Measurements from ENCODE around the gene HSBP1. TPM values are rescaled to one million over a fixed set of nuclear protein-coding genes. Genes with fewer than 3 reads are reported as not detected.

Gene HSBP1
- total RNA-seq, 1 donor from 2014 or later: 87.6 TPM

DNA sequence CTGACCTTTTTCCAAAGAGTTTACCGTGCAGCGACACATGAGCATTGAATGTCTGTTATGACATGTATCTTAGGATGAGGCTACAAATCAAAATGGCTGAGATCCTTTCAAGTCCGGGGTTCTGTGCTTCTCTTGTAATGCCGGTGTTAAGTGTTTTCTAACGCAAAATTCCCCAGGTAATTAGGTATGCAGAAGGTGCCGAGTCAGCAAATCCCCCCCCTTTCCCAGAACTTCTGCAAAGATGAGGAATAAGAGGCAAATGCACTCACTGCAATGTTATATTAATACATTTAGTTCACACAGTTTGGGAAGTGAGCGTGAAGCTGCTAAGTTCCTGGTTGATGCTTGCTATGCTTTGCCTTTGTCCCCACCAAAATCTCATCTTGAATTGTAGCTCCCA lies 54.9 kb downstream of the HSBP1 start:
- H3K27ac ChIP-seq: no peak overlapping the region
- no peaks in the 10 kb centered on the region for H3K36me3 ChIP-seq
- no peak for DNase-seq (ENCODE audit: low spot score)
- H3K4me3 Mint-ChIP-seq: no peak overlapping the region
- no peaks in the 10 kb centered on the region for H3K36me3 Mint-ChIP-seq
- H3K4me2 ChIP-seq: no peak overlapping the region
- no peaks in the 10 kb centered on the region for H3K79me2 ChIP-seq (ENCODE audit: low read depth)
- no peaks in the 10 kb centered on the region for H3K4me1 Mint-ChIP-seq
- no peak overlapping the region for H3K27ac Mint-ChIP-seq
- TF ChIP-seq, protein P1, sequence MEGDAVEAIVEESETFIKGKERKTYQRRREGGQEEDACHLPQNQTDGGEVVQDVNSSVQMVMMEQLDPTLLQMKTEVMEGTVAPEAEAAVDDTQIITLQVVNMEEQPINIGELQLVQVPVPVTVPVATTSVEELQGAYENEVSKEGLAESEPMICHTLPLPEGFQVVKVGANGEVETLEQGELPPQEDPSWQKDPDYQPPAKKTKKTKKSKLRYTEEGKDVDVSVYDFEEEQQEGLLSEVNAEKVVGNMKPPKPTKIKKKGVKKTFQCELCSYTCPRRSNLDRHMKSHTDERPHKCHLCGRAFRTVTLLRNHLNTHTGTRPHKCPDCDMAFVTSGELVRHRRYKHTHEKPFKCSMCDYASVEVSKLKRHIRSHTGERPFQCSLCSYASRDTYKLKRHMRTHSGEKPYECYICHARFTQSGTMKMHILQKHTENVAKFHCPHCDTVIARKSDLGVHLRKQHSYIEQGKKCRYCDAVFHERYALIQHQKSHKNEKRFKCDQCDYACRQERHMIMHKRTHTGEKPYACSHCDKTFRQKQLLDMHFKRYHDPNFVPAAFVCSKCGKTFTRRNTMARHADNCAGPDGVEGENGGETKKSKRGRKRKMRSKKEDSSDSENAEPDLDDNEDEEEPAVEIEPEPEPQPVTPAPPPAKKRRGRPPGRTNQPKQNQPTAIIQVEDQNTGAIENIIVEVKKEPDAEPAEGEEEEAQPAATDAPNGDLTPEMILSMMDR (IDR thresholded peaks at IDR 0.05): no peak
- TF ChIP-seq EZH2phosphoT487 (IDR thresholded peaks at IDR 0.05) (no peak), EZH2 (IDR thresholded peaks at IDR 0.05) (no peak)
- H3K4me3 ChIP-seq: no peak overlapping the region
- H3K9me3 ChIP-seq (ENCODE audit: low read depth): no peaks in the 10 kb centered on the region
- no peak overlapping the region for H3K9ac ChIP-seq
- H3K9me3 Mint-ChIP-seq: no peaks in the 10 kb centered on the region
- H3K27me3 ChIP-seq: no peaks in the 10 kb centered on the region
- H4K20me1 ChIP-seq (ENCODE audit: low read depth): no peaks in the 10 kb centered on the region
- H3F3A ChIP-seq (ENCODE audit: low read depth): no peaks in the 10 kb centered on the region
- H3K4me1 ChIP-seq: no peaks in the 10 kb centered on the region
- H3K27me3 Mint-ChIP-seq (ENCODE audit: insufficient read depth, low read depth): peaks cover 9% of the 10 kb centered on the region
- H2AFZ ChIP-seq (replicated peaks): no peak overlapping the region

DNA sequence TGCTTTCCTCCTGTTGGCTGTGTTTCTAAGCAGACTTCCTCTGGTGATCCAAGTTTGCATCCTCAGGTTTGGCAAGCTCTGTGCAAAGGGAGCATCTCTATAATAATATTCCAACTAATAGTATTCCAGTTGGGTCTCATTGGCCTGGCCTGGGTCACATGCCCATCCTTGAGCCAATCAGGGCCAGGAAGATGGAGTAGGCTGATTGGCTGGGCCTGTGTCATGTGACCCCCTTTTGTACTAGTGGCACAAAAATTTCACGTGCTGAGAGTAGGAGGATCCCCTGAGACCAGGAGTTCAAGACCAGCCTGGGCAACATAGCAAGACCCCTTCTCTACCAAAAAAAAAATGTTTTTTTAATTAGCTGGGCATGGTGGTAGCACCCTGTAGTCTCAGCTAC lies 55.9 kb downstream of the HSBP1 start:
- Histone ChIP-seq H3K79me2 (ENCODE audit: low read depth) (no peaks in the 10 kb centered on the region), H3K27me3 (no peaks in the 10 kb centered on the region), H3F3A (ENCODE audit: low read depth) (no peaks in the 10 kb centered on the region), H3K9ac (no peak overlapping the region), H3K9me3 (ENCODE audit: low read depth) (no peaks in the 10 kb centered on the region), H3K27ac (no peak overlapping the region), H3K4me3 (no peak overlapping the region), H4K20me1 (ENCODE audit: low read depth) (no peaks in the 10 kb centered on the region), H2AFZ (replicated peaks) (no peak overlapping the region), H3K36me3 (no peaks in the 10 kb centered on the region), H3K4me1 (no peaks in the 10 kb centered on the region), H3K4me2 (no peak overlapping the region)
- TF ChIP-seq EZH2 (IDR thresholded peaks at IDR 0.05) (no peak), EZH2phosphoT487 (IDR thresholded peaks at IDR 0.05) (no peak)
- TF ChIP-seq, protein P1 (IDR thresholded peaks at IDR 0.05): no peak
- Mint-ChIP-seq H3K4me1 (no peaks in the 10 kb centered on the region), H3K27ac (no peak overlapping the region), H3K4me3 (no peak overlapping the region), H3K9me3 (no peaks in the 10 kb centered on the region), H3K27me3 (ENCODE audit: insufficient read depth, low read depth) (peaks cover 7% of the 10 kb centered on the region), H3K36me3 (no peaks in the 10 kb centered on the region)
- no peak for DNase-seq (ENCODE audit: low spot score)

Other genes starting within 250 kb of the HSBP1 start
- 2.5 and 3.3 TPM in 2 replicates for gene MLYCD, start 91.1 kb downstream of the HSBP1 start, total RNA-seq (ENCODE audit: low replicate concordance)
- 0.77 TPM in 1 of 2 replicates, not detected in the other for gene OSGIN1, start 145.3 kb downstream of the HSBP1 start, total RNA-seq (ENCODE audit: low replicate concordance)
- 12.6 and 18.9 TPM in 2 replicates for gene NECAB2, start 160.3 kb downstream of the HSBP1 start, total RNA-seq (ENCODE audit: low replicate concordance)
- not detected in 2 replicates for gene SLC38A8, start 234.8 kb downstream of the HSBP1 start, total RNA-seq (ENCODE audit: low replicate concordance)

Data from neural progenitor cell (in vitro differentiated cells).